Measurements from ENCODE around the gene AAK1.
A peak's percentile ranks its signal among the peaks of the same experiment; 100 is the strongest.

The AAK1 gene

DNA sequence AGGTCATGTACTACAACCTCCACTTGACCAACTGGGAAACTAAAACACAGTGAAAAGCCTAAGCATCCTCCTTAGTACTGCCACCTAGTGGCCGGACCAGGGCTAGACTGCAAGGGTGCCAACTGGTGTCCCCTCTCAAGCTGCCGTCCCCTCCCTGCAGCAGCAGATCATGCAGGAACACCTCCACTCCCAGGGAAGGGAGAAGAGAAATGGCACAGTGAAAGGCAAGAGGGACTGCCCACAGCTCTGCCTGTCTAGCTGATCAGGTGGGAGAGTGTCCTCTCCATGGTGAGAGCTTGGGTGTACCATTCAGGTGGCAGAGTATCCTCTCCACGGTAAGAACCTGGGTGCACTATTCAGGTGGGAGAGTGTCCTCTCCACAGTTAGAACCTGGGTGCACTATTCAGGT, 78.1 kb downstream of the AAK1 start:
- TF ChIP-seq, protein P1, sequence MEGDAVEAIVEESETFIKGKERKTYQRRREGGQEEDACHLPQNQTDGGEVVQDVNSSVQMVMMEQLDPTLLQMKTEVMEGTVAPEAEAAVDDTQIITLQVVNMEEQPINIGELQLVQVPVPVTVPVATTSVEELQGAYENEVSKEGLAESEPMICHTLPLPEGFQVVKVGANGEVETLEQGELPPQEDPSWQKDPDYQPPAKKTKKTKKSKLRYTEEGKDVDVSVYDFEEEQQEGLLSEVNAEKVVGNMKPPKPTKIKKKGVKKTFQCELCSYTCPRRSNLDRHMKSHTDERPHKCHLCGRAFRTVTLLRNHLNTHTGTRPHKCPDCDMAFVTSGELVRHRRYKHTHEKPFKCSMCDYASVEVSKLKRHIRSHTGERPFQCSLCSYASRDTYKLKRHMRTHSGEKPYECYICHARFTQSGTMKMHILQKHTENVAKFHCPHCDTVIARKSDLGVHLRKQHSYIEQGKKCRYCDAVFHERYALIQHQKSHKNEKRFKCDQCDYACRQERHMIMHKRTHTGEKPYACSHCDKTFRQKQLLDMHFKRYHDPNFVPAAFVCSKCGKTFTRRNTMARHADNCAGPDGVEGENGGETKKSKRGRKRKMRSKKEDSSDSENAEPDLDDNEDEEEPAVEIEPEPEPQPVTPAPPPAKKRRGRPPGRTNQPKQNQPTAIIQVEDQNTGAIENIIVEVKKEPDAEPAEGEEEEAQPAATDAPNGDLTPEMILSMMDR (IDR thresholded peaks at IDR 0.05; ENCODE audit: borderline replicate concordance, extremely low read depth, low read length, poor library complexity, severe bottlenecking), result peak; percentile 96
- TF ChIP-seq EZH2 (IDR thresholded peaks at IDR 0.05; ENCODE audit: borderline replicate concordance, low read depth, low read length, severe bottlenecking), result no peak
- no peaks in the 10 kb centered on the region for H3K4me1 ChIP-seq (ENCODE audit: insufficient read depth, low read length)
- H3K27me3 ChIP-seq (ENCODE audit: insufficient read depth, low read length, poor library complexity), result no peaks in the 10 kb centered on the region
- peaks cover 47% of the 10 kb centered on the region for H3K36me3 ChIP-seq (ENCODE audit: insufficient read depth, low read length)
- H4K20me1 ChIP-seq (ENCODE audit: insufficient read depth, low read length), result peaks cover 82% of the 10 kb centered on the region
- H2AFZ ChIP-seq (ENCODE audit: low read depth, low read length), result no peak overlapping the region
- H3K79me2 ChIP-seq (ENCODE audit: insufficient read depth, low read length), result peaks cover 99% of the 10 kb centered on the region
- no peaks in the 10 kb centered on the region for H3K9me3 ChIP-seq (ENCODE audit: insufficient read depth, low read length, severe bottlenecking)
- no peak overlapping the region for H3K4me2 ChIP-seq (ENCODE audit: insufficient read depth, low read length)
- H3K4me3 ChIP-seq (ENCODE audit: low read depth in 1 of 2, low read length in 2 of 2), result no peak overlapping the region
- DNase-seq, result peak; percentile 69
- peak overlapping the region; percentile 12; the same call in 1 of the 2 replicates for H3K27ac ChIP-seq (ENCODE audit: low read length)
- no peak overlapping the region for H3K9ac ChIP-seq (ENCODE audit: low read depth, low read length)
- peak; percentile 86 for ATAC-seq (ENCODE audit: insufficient read depth, low read depth)

DNA sequence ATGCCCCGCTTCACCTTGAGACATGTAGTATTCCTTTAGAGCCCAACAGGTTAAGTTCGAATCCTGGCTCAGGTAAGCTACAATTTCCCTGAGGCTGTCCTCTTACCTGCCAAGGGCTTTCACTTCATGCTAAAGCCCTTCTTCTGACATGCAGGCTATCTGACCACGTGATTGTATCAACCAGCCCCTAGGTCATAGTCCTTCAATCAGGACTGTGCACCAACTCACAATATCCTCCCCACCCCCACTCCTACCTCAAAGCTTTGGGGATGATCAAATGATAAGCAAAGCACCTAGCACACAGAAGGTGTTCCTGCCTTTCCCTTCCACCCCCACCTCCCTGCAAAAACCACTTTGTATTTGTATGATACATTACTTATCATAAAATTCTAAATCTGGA, 78.9 kb downstream of the AAK1 start:
- Histone ChIP-seq H3K4me2 (ENCODE audit: insufficient read depth, low read length) (no peak overlapping the region), H3K27me3 (ENCODE audit: insufficient read depth, low read length, poor library complexity) (no peaks in the 10 kb centered on the region), H4K20me1 (ENCODE audit: insufficient read depth, low read length) (peaks cover 85% of the 10 kb centered on the region), H3K4me3 (ENCODE audit: low read depth in 1 of 2, low read length in 2 of 2) (no peak overlapping the region), H3K79me2 (ENCODE audit: insufficient read depth, low read length) (peaks cover 99% of the 10 kb centered on the region), H2AFZ (ENCODE audit: low read depth, low read length) (no peak overlapping the region), H3K4me1 (ENCODE audit: insufficient read depth, low read length) (no peaks in the 10 kb centered on the region), H3K36me3 (ENCODE audit: insufficient read depth, low read length) (peaks cover 48% of the 10 kb centered on the region), H3K9ac (ENCODE audit: low read depth, low read length) (no peak overlapping the region), H3K9me3 (ENCODE audit: insufficient read depth, low read length, severe bottlenecking) (no peaks in the 10 kb centered on the region), H3K27ac (ENCODE audit: low read length) (no peak overlapping the region)
- DNase-seq (no peak), ATAC-seq (ENCODE audit: insufficient read depth, low read depth) (no peak)
- TF ChIP-seq EZH2 (IDR thresholded peaks at IDR 0.05; ENCODE audit: borderline replicate concordance, low read depth, low read length, severe bottlenecking), result no peak
- TF ChIP-seq, protein P1 (IDR thresholded peaks at IDR 0.05; ENCODE audit: borderline replicate concordance, extremely low read depth, low read length, poor library complexity, severe bottlenecking), result no peak

DNA sequence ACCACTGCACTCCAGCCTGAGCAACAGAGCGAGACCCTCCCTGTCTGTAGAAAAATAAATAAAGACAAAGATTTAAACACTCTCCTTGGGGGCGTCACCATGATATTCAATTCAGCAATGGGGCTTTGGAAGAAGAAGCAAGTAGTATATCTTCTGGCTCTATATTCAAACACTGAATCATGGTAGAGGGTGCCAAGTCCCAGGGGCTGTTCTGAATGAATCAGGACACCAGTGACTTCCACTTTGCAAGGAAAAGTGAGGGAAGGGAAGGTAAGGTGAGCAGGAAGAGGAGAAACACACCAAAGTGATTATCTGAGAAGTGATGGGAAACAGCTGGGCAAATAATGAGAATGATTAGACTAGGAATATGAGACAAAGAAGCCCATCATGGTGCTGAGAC, 80.5 kb downstream of the AAK1 start:
- no peak overlapping the region for H3K4me2 ChIP-seq (ENCODE audit: insufficient read depth, low read length)
- no peak for ATAC-seq (ENCODE audit: insufficient read depth, low read depth)
- no peaks in the 10 kb centered on the region for H3K4me1 ChIP-seq (ENCODE audit: insufficient read depth, low read length)

More for the DNA sequence above, 80.5 kb downstream of the AAK1 start:
- Histone ChIP-seq H3K4me3 (ENCODE audit: low read depth in 1 of 2, low read length in 2 of 2) (no peak overlapping the region), H3K36me3 (ENCODE audit: insufficient read depth, low read length) (peaks cover 50% of the 10 kb centered on the region), H2AFZ (ENCODE audit: low read depth, low read length) (no peak overlapping the region), H3K27ac (ENCODE audit: low read length) (no peak overlapping the region), H4K20me1 (ENCODE audit: insufficient read depth, low read length) (peaks cover 86% of the 10 kb centered on the region), H3K9ac (ENCODE audit: low read depth, low read length) (no peak overlapping the region), H3K9me3 (ENCODE audit: insufficient read depth, low read length, severe bottlenecking) (no peaks in the 10 kb centered on the region), H3K27me3 (ENCODE audit: insufficient read depth, low read length, poor library complexity) (no peaks in the 10 kb centered on the region), H3K79me2 (ENCODE audit: insufficient read depth, low read length) (peaks cover 99% of the 10 kb centered on the region)
- TF ChIP-seq, protein P1 (IDR thresholded peaks at IDR 0.05; ENCODE audit: borderline replicate concordance, extremely low read depth, low read length, poor library complexity, severe bottlenecking), result no peak
- no peak for TF ChIP-seq EZH2 (IDR thresholded peaks at IDR 0.05; ENCODE audit: borderline replicate concordance, low read depth, low read length, severe bottlenecking)
- no peak for DNase-seq
